Testis (tissue), 3 donors: Measurements from ENCODE around the gene VPS18. TPM values are rescaled to one million over a fixed set of nuclear protein-coding genes. Genes with fewer than 3 reads are reported as not detected.

Experiments used
- DNase-seq: peaks from one replicate; pipeline ENCODE4 v3.0.0-alpha.2; 2019
- H3K27ac ChIP-seq, 2 donors: fragments of 200-600 bp; sonication (generic); one replicate each; pipeline ENCODE4 v1.5.1; 2019
- H3K27me3 ChIP-seq: fragments of 200-600 bp; sonication (generic); one replicate; pipeline ENCODE4 v1.5.1; 2019
- H3K36me3 ChIP-seq: fragments of 200-600 bp; sonication (generic); one replicate; pipeline ENCODE4 v1.5.1; 2017; ENCODE audit warnings: low read depth; ENCODE audit errors: missing control alignments
- H3K4me1 ChIP-seq: fragments of 200-600 bp; sonication (generic); one replicate; pipeline ENCODE4 v1.5.1; 2019
- H3K4me3 ChIP-seq, 2 donors: fragments of 200-600 bp; sonication (generic); one replicate each; pipeline ENCODE4 v1.5.1; 2017 to 2019
- H3K9me3 ChIP-seq: fragments of 200-600 bp; sonication (generic); one replicate; pipeline ENCODE4 v1.5.1; 2017
- POLR2A ChIP-seq: fragments of 450-650 bp; IDR thresholded peaks from one replicate; pipeline ENCODE4 v1.6.1; 2017; ENCODE audit warnings: antibody characterized with exemption, mild to moderate bottlenecking, moderate library complexity
- WGBS, 2 donors: methylation state at CpG; one replicate each; pipeline ENCODE4 v1.1.5; 2018; 5-methylcytosine and 5-hydroxymethylcytosine counted together
- intact Hi-C: fragments of 100-400 bp; cut with DNase I; formaldehyde crosslinking; loops from one replicate; pipeline ENCODE4 v1.15.1; 2023; ENCODE audit warnings: low total_unique reads
- polyA plus RNA-seq: library from polyadenylated mRNA; stranded (reverse); fragments of 350-450 nt; fragmentation: Illumina TruSeq; extraction: RNeasy Lipid Tissue Mini Kit (QIAGEN cat#74804); gene quantifications from one replicate; pipeline ENCODE4 v1.2.3, GENCODE V29; 2014; ENCODE audit warnings: low read depth, low replicate concordance; ENCODE audit not compliant: insufficient read depth
- small RNA-seq, 2 donors: library from RNA; depleted of rRNA; stranded (forward); fragments of <200 nt; gene quantifications; one replicate each; pipeline ENCODE3, GENCODE V24; 2016
- total RNA-seq, 2 donors: library from RNA; depleted of rRNA; stranded (reverse); fragments of >200 nt; gene quantifications; one replicate each; pipeline ENCODE4 v1.2.3, GENCODE V29; 2016
- TF ChIP-seq, protein P1 (sequence below), 3 experiments: fragments of 450-650 bp in 2 of 3; fragments of 200-600 bp in 1 of 3; sonication (generic) in 1 of 3; IDR thresholded peaks; one replicate each; pipeline ENCODE4 v1.5.1; 2016 to 2019; ENCODE audit warnings: antibody characterized with exemption in 3 of 3, mild to moderate bottlenecking in 2 of 3, moderate library complexity in 1 of 3

VPS18 gene
- total and polyA plus RNA-seq, 3 donors from 2014 or later, result 16.3 to 33.4 (median 25.5) TPM

GRCh38 chr15:40952301-40952900 lies 58.2 kb downstream of the VPS18 start:
- peak overlapping the region; percentile 52 to 67 for H3K4me3 ChIP-seq
- no peak overlapping the region for H3K27ac ChIP-seq
- H3K27me3 ChIP-seq, result no peaks in the 10 kb centered on the region
- TF ChIP-seq, protein P1, sequence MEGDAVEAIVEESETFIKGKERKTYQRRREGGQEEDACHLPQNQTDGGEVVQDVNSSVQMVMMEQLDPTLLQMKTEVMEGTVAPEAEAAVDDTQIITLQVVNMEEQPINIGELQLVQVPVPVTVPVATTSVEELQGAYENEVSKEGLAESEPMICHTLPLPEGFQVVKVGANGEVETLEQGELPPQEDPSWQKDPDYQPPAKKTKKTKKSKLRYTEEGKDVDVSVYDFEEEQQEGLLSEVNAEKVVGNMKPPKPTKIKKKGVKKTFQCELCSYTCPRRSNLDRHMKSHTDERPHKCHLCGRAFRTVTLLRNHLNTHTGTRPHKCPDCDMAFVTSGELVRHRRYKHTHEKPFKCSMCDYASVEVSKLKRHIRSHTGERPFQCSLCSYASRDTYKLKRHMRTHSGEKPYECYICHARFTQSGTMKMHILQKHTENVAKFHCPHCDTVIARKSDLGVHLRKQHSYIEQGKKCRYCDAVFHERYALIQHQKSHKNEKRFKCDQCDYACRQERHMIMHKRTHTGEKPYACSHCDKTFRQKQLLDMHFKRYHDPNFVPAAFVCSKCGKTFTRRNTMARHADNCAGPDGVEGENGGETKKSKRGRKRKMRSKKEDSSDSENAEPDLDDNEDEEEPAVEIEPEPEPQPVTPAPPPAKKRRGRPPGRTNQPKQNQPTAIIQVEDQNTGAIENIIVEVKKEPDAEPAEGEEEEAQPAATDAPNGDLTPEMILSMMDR (IDR thresholded peaks at IDR 0.05), result no peak
- no peak for TF ChIP-seq POLR2A
- WGBS, 2 donors, result 47 to 58% methylated on average over 17 to 23 of the region's 23 CpGs
- no peaks in the 10 kb centered on the region for H3K36me3 ChIP-seq
- DNase-seq, result no peak
- peaks cover 8% of the 10 kb centered on the region for H3K4me1 ChIP-seq
- intact Hi-C loops, result no loop called here
- no peaks in the 10 kb centered on the region for H3K9me3 ChIP-seq

- no peaks in the 10 kb centered on the region for H3K27me3 ChIP-seq
- intact Hi-C loops, result no loop called here
- TF ChIP-seq, protein P1 (IDR thresholded peaks at IDR 0.05), result no peak
- peak; percentile 12 for TF ChIP-seq POLR2A
- H3K9me3 ChIP-seq, result no peaks in the 10 kb centered on the region
- 0 to 1% methylated on average over 15 to 59 of the region's 72 CpGs for WGBS, 2 donors
- no peak within 1 kb of the TSS for H3K27ac ChIP-seq
- H3K36me3 ChIP-seq, result no peaks in the 10 kb centered on the region
- peak within 1 kb of the TSS; percentile 52 to 67 for H3K4me3 ChIP-seq
- DNase-seq, result peak; percentile 97
- H3K4me1 ChIP-seq, result peaks cover 8% of the 10 kb centered on the region
These were observed 58.9 kb downstream of the VPS18 start, which contains the start of gene CHAC1 for GRCh38 chr15:40952901-40953712. Gene CHAC1 (plus strand): TSS chr15:40953471. CDS start chr15:40953584, 113 bp downstream.

Small RNAs within 50 kb of the gene (small RNA-seq; reads per million reads assigned to genes)
- 0 reads per million in 2 donors for gene AC025166.1
- gene ISCA1P4, result 0 reads per million in 2 donors

Other genes with a start within 250 kb of the VPS18 start
- gene RAD51, start 199.3 kb upstream of the VPS18 start, total RNA-seq, result 10 to 100 TPM; 13.8 to 16.9 TPM
- gene RAD51, start 199.3 kb upstream of the VPS18 start, polyA plus RNA-seq, result 76.1 TPM
- 10 to 100 TPM; 31.5 to 33.1 TPM for gene RMDN3, start 139.2 kb upstream of the VPS18 start, total RNA-seq
- 37.3 TPM for gene RMDN3, start 139.2 kb upstream of the VPS18 start, polyA plus RNA-seq
- 10 to 100 TPM in 1 of 2 donors, 1 to 10 TPM in 1; 8.5 to 15.0 TPM for gene GCHFR, start 130.4 kb upstream of the VPS18 start, total RNA-seq
- 7.4 TPM for gene GCHFR, start 130.4 kb upstream of the VPS18 start, polyA plus RNA-seq
- gene C15orf62, start 124.5 kb upstream of the VPS18 start, total RNA-seq, result under 1 TPM in 1 of 2 donors, not detected in 1; 0.24 TPM
- not detected for gene C15orf62, start 124.5 kb upstream of the VPS18 start, polyA plus RNA-seq
- gene ZFYVE19, start 87.4 kb upstream of the VPS18 start, total RNA-seq, result 10 to 100 TPM; 22.4 to 38.2 TPM
- 26.3 TPM for gene ZFYVE19, start 87.4 kb upstream of the VPS18 start, polyA plus RNA-seq
- 10 to 100 TPM; 11.1 to 21.6 TPM for gene DNAJC17, start 87.0 kb upstream of the VPS18 start, total RNA-seq
- 22.6 TPM for gene DNAJC17, start 87.0 kb upstream of the VPS18 start, polyA plus RNA-seq
- under 1 TPM; 0.43 to 0.55 TPM for gene PPP1R14D, start 65.7 kb upstream of the VPS18 start, total RNA-seq
- not detected for gene PPP1R14D, start 65.7 kb upstream of the VPS18 start, polyA plus RNA-seq
- 10 to 100 TPM in 1 of 2 donors, 1 to 10 TPM in 1; 9.5 to 10.5 TPM for gene SPINT1, start 50.4 kb upstream of the VPS18 start, total RNA-seq
- gene SPINT1, start 50.4 kb upstream of the VPS18 start, polyA plus RNA-seq, result 7.2 TPM
- under 1 TPM; 0.24 to 0.50 TPM for gene RHOV, start 20.2 kb upstream of the VPS18 start, total RNA-seq
- gene RHOV, start 20.2 kb upstream of the VPS18 start, polyA plus RNA-seq, result 0.91 TPM
- gene DLL4, start 34.9 kb downstream of the VPS18 start, total RNA-seq, result 1 to 10 TPM; 3.5 to 3.9 TPM
- 2.0 TPM for gene DLL4, start 34.9 kb downstream of the VPS18 start, polyA plus RNA-seq
- gene CHAC1, start 59.0 kb downstream of the VPS18 start, total RNA-seq, result 1 to 10 TPM; 2.5 to 5.9 TPM
- 1.8 TPM for gene CHAC1, start 59.0 kb downstream of the VPS18 start, polyA plus RNA-seq
- 10 to 100 TPM; 43.5 to 44.2 TPM for gene INO80, start 221.8 kb downstream of the VPS18 start, total RNA-seq
- 21.2 TPM for gene INO80, start 221.8 kb downstream of the VPS18 start, polyA plus RNA-seq